GM12878 (cell line): ENCODE measurements around the gene IGF1R. TPM values are rescaled to one million over a fixed set of nuclear protein-coding genes. Genes with fewer than 3 reads are reported as not detected.

Source experiments
- ATAC-seq: fragments of 200-7000 bp; cut with Tn5 transposase; 3 replicates; pipeline ENCODE4 v1.9.1; 2020; ENCODE audit warnings: mild to moderate bottlenecking, moderate library complexity
- BruUV-seq: library from RNA; stranded (reverse); fragments of 400-500 nt; replicated peaks from 2 replicates; lab custom pipeline; 2021; lab: Mats Ljungman, UMichigan
- CTCF ChIA-PET: fragments of 300-600 bp; sonication (Branson Sonifier 250); formaldehyde crosslinking; extraction: SDS; loops from one replicate; lab custom pipeline; 2021; ENCODE audit warnings: inconsistent platforms; lab: Yijun Ruan, JAX
- POLR2A ChIA-PET: fragments of 350-600 bp; formaldehyde crosslinking; extraction: SDS; loops from one replicate; lab custom pipeline; 2021; ENCODE audit warnings: inconsistent platforms; lab: Charles Lee
- RAD21 ChIA-PET: fragments of 300-600 bp; sonication (Branson Sonifier 250); formaldehyde crosslinking; loops from one replicate; lab custom pipeline; 2023; ENCODE audit warnings: antibody characterized with exemption; ENCODE audit not compliant: unreplicated experiment; lab: Charles Lee
- SMC1A ChIA-PET: fragments of 300-600 bp; sonication (Branson Sonifier 250); formaldehyde crosslinking; loops from one replicate; lab custom pipeline; 2023; ENCODE audit not compliant: unreplicated experiment, uncharacterized antibody; lab: Charles Lee
- DNase-seq: peaks from one replicate; pipeline ENCODE4 v3.0.0-alpha.2; 2011; ENCODE audit warnings: low read depth, low spot score
- FAIRE-seq: peaks from 3 replicates; lab custom pipeline; 2011; peaks lifted over from hg19 to GRCh38; lab: Jason Lieb, UNC
- H2AFZ ChIP-seq: 2 replicates; pipeline ENCODE4 v1.6.0; 2011; ENCODE audit warnings: low read depth, low read length, control low read depth; ENCODE audit not compliant: control insufficient read depth
- H3K27ac ChIP-seq: 2 replicates; pipeline ENCODE4 v1.5.1; 2011; ENCODE audit warnings: control low read depth; ENCODE audit not compliant: control insufficient read depth, insufficient read depth
- H3K27me3 ChIP-seq, 2 experiments: replicated peaks in 1 of 2; 2 replicates each; pipeline versions ENCODE4 v1.6.0 to v1.6.1; 2011; ENCODE audit warnings: low read length in 1 of 2; ENCODE audit not compliant: control insufficient read depth in 2 of 2, insufficient read depth in 2 of 2
- H3K36me3 ChIP-seq, 2 experiments: 2 replicates each; pipeline ENCODE4 v1.5.1; 2011; ENCODE audit warnings: low read length in 1 of 2; ENCODE audit not compliant: control insufficient read depth in 2 of 2, insufficient read depth in 2 of 2
- H3K4me1 ChIP-seq: 2 replicates; pipeline ENCODE4 v1.6.1; 2011; ENCODE audit warnings: mild to moderate bottlenecking, low read length, moderate library complexity, mixed read lengths; ENCODE audit not compliant: control insufficient read depth, insufficient read depth
- H3K4me2 ChIP-seq: 2 replicates; pipeline ENCODE4 v1.6.0; 2011; ENCODE audit warnings: control low read depth; ENCODE audit not compliant: control insufficient read depth, insufficient read depth
- H3K4me3 ChIP-seq: fragments of 200-600 bp; sonication (generic); 2 replicates; pipeline ENCODE4 v1.5.1; 2016
- H3K79me2 ChIP-seq: 2 replicates; pipeline ENCODE4 v1.6.0; 2011; ENCODE audit warnings: low read length; ENCODE audit not compliant: control insufficient read depth, insufficient read depth
- H3K9ac ChIP-seq: 2 replicates; pipeline ENCODE4 v1.8.0; 2011; ENCODE audit warnings: low read length, control low read depth, mixed read lengths; ENCODE audit not compliant: control insufficient read depth, insufficient read depth
- H3K9me3 ChIP-seq: replicated peaks from 3 replicates; pipeline ENCODE4 v1.5.1; 2011; ENCODE audit warnings: mild to moderate bottlenecking, low read length; ENCODE audit not compliant: control insufficient read depth, insufficient read depth
- H4K20me1 ChIP-seq: 2 replicates; pipeline ENCODE4 v1.6.0; 2011; ENCODE audit not compliant: control insufficient read depth, insufficient read depth
- BMI1 ChIP-seq: fragments of 450-650 bp; IDR thresholded peaks from 2 replicates; pipeline ENCODE4 v1.6.1; 2016; ENCODE audit warnings: mild to moderate bottlenecking, moderate library complexity, borderline replicate concordance
- BRCA1 ChIP-seq: IDR thresholded peaks from 2 replicates; pipeline ENCODE4 v1.6.1; 2011; ENCODE audit warnings: low read depth, low read length, improper control_type of control experiment
- ESRRA ChIP-seq: IDR thresholded peaks from 2 replicates; pipeline ENCODE4 v1.6.1; 2012; ENCODE audit warnings: mild to moderate bottlenecking, low read length, improper control_type of control experiment
- FOXK2 ChIP-seq: fragments of 450-650 bp; IDR thresholded peaks from 2 replicates; pipeline ENCODE4 v1.6.1; 2017; ENCODE audit warnings: mild to moderate bottlenecking, moderate library complexity
- MTA2 ChIP-seq: fragments of 450-650 bp; IDR thresholded peaks from 2 replicates; pipeline ENCODE4 v1.6.1; 2016; ENCODE audit warnings: low read depth, mild to moderate bottlenecking, moderate library complexity
- NBN ChIP-seq: fragments of 450-650 bp; IDR thresholded peaks from 2 replicates; pipeline ENCODE4 v1.6.1; 2016
- NR2C1 ChIP-seq: fragments of 450-650 bp; IDR thresholded peaks from 2 replicates; pipeline ENCODE4 v1.6.1; 2017; ENCODE audit warnings: antibody characterized with exemption, mild to moderate bottlenecking, moderate library complexity
- NRF1 ChIP-seq: conservative IDR thresholded peaks from 2 replicates; pipeline ENCODE4 v1.6.1; 2011; ENCODE audit warnings: mild to moderate bottlenecking, low read depth, low read length, improper control_type of control experiment
- RAD51 ChIP-seq: fragments of 450-650 bp; IDR thresholded peaks from 2 replicates; pipeline ENCODE4 v1.6.1; 2016; ENCODE audit warnings: moderate library complexity, mild to moderate bottlenecking, inconsistent platforms
- SMARCA5 ChIP-seq: fragments of 450-650 bp; IDR thresholded peaks from 2 replicates; pipeline ENCODE4 v1.6.1; 2017; ENCODE audit warnings: mild to moderate bottlenecking
- SP1 ChIP-seq: IDR thresholded peaks from one replicate; pipeline ENCODE4 v1.6.1; 2011; ENCODE audit warnings: low read depth, low read length
- SPI1 ChIP-seq: IDR thresholded peaks from 2 replicates; pipeline ENCODE4 v1.6.1; 2011; ENCODE audit warnings: low read depth, mild to moderate bottlenecking, low read length, moderate library complexity, borderline replicate concordance; ENCODE audit not compliant: insufficient read depth
- STAT3 ChIP-seq: IDR thresholded peaks from 2 replicates; pipeline ENCODE4 v1.6.1; 2011; ENCODE audit warnings: low read depth, low read length, improper control_type of control experiment
- WRNIP1 ChIP-seq: IDR thresholded peaks from 2 replicates; pipeline ENCODE4 v1.6.1; 2011; ENCODE audit warnings: low read depth, low read length, improper control_type of control experiment, borderline replicate concordance
- YBX1 ChIP-seq: fragments of 450-650 bp; IDR thresholded peaks from 2 replicates; pipeline ENCODE4 v1.6.1; 2016; ENCODE audit warnings: antibody characterized with exemption
- YY1 ChIP-seq: IDR thresholded peaks from 2 replicates; pipeline ENCODE4 v1.6.1; 2011; ENCODE audit warnings: low read depth, mild to moderate bottlenecking, low read length
- ZSCAN29 ChIP-seq: fragments of 450-650 bp; IDR thresholded peaks from 2 replicates; pipeline ENCODE4 v1.6.1; 2017; ENCODE audit warnings: mild to moderate bottlenecking, moderate library complexity
- WGBS: methylation state at CpG from one replicate; pipeline ENCODE4 v1.1.6; 2016; ENCODE audit warnings: low lambda C conversion rate; ENCODE audit not compliant: insufficient replicate concordance, insufficient coverage; ENCODE audit errors: missing lambda C conversion rate; 5-methylcytosine and 5-hydroxymethylcytosine counted together
- in situ Hi-C: fragments of 300-500 bp; cut with MboI; formaldehyde crosslinking; loops from 9 replicates; pipeline ENCODE4 v1.14.3; 2018; ENCODE audit warnings: mixed read lengths
- intact Hi-C: fragments of 100-400 bp; cut with micrococcal nuclease; formaldehyde crosslinking; loops from one replicate; pipeline ENCODE4 v1.14.2; 2022; ENCODE audit not compliant: unreplicated experiment
- polyA plus RNA-seq, 11 experiments: library from polyadenylated mRNA; depleted of rRNA in 4 of 11; unstranded in 6 of 11; stranded (reverse) in 5 of 11; fragments of >200 nt; fragmentation: Nextera tagmentation in 4 of 11; fragmentation: Illumina TruSeq in 1 of 11; extraction: Ambion mirVana in 4 of 11; extraction: Trizol in 1 of 11; gene quantifications; 1 replicate in 1 of 11; 2 replicates in 10 of 11; pipeline versions ENCODE4 v1.2.1 to v1.2.3, GENCODE V29; 2011 to 2016; ENCODE audit warnings: inconsistent platforms in 2 of 11, missing spikeins in 2 of 11, low read depth in 1 of 11
- total RNA-seq, 4 experiments: library from RNA; depleted of rRNA in 3 of 4; stranded (reverse); fragments of >200 nt in 3 of 4; fragmentation: Illumina TruSeq in 1 of 4; extraction: Trizol in 1 of 4; gene quantifications; 2 replicates each; pipeline versions ENCODE4 v1.2.1 to v1.2.3, GENCODE V29; 2013 to 2021
- TF ChIP-seq, protein P1 (sequence below): IDR thresholded peaks from 2 replicates; pipeline ENCODE4 v1.6.1; 2012; ENCODE audit warnings: low read depth, low read length, improper control_type of control experiment

IGF1R gene
- total and polyA plus RNA-seq, 10 of the 15 experiments (the other 5 are each of a cell fraction or from before 2014, with no cell fraction given): 0.03 to 2.7 (median 0.66) TPM

DNA sequence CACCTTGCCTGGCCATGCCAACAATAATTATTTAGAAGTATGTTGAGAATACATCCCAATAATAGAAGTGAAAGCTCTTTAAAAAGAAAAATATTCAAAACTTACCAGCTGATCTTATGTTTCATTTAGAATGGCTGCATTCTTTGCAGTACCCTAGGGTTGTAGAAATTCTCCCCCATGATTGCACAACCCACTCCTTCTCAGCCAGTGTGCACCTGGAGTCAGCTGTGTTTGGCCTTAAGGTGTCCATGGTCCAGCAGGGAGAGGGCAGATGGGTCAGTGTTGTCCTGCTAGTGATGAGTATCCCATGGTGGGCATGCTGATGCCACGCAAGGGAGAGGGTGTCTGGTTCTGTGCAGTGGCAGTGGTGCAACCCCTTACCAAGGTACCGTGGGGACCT is 117.3 kb downstream of the IGF1R start:
- no peak overlapping the region for H3K4me2 ChIP-seq
- H3K4me1 ChIP-seq: no peaks in the 10 kb centered on the region
- in situ Hi-C loops (no loop called here), intact Hi-C loops (no loop called here)
- no peak overlapping the region for H3K4me3 ChIP-seq
- no peak overlapping the region for H3K9ac ChIP-seq
- H2AFZ ChIP-seq: no peak overlapping the region
- H3K9me3 ChIP-seq: no peaks in the 10 kb centered on the region; the same call in 1 of the 3 replicates
- ChIA-PET RAD21 (no interaction called here), SMC1A (interaction anchor here (0.6 kb wide), 1 partner anchor 243 kb away, joined by 3 read pairs; no protein-coding TSS in a partner anchor), CTCF (no interaction called here), POLR2A (no interaction called here)
- ATAC-seq: no peak
- no peak for TF ChIP-seq SMARCA5
- no peak for TF ChIP-seq MTA2
- TF ChIP-seq WRNIP1: no peak
- TF ChIP-seq NBN: no peak
- TF ChIP-seq BMI1: no peak
- TF ChIP-seq ESRRA: no peak
- no peak for TF ChIP-seq FOXK2
- no peak for TF ChIP-seq SPI1
- no peak for TF ChIP-seq YY1
- no peak for TF ChIP-seq RAD51
- TF ChIP-seq SP1: no peak
- no peak for TF ChIP-seq NR2C1
- no peak for TF ChIP-seq ZSCAN29
- TF ChIP-seq NRF1: no peak
- TF ChIP-seq, protein P1, sequence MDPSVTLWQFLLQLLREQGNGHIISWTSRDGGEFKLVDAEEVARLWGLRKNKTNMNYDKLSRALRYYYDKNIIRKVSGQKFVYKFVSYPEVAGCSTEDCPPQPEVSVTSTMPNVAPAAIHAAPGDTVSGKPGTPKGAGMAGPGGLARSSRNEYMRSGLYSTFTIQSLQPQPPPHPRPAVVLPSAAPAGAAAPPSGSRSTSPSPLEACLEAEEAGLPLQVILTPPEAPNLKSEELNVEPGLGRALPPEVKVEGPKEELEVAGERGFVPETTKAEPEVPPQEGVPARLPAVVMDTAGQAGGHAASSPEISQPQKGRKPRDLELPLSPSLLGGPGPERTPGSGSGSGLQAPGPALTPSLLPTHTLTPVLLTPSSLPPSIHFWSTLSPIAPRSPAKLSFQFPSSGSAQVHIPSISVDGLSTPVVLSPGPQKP: no peak
- no peak for TF ChIP-seq YBX1
- TF ChIP-seq STAT3: no peak
- no peak for TF ChIP-seq BRCA1
- 45% methylated on average over 2 of the region's 2 CpGs for WGBS
- DNase-seq: no peak
- no peaks in the 10 kb centered on the region for H3K27me3 ChIP-seq
- H3K36me3 ChIP-seq: no peaks in the 10 kb centered on the region
- no peaks in the 10 kb centered on the region for H4K20me1 ChIP-seq
- no peak overlapping the region for H3K27ac ChIP-seq
- H3K79me2 ChIP-seq: no peaks in the 10 kb centered on the region
- no peak for FAIRE-seq
- BruUV-seq: no TSS peak
